Psoas muscle (tissue), 8 donors: ENCODE results near the gene WWOX. TPM values are rescaled to one million over a fixed set of nuclear protein-coding genes. Genes with fewer than 3 reads are reported as not detected.

Experiments used
- ATAC-seq, 4 donors: fragments of 200-7000 bp; cut with Tn5 transposase; one replicate each; pipeline ENCODE4 v1.9.1; 2020; ENCODE audit warnings: moderate library complexity in 3 of 4, mild to moderate bottlenecking in 2 of 4
- DNase-seq, 2 donors: peaks; one replicate each; pipeline ENCODE4 v3.0.0-alpha.2; 2020
- H3K27ac ChIP-seq: fragments of 200-600 bp; one replicate; pipeline ENCODE4 v1.8.0; 2022
- H3K27me3 ChIP-seq, 3 donors: fragments of 200-600 bp in 1 of 3; one replicate each; pipeline versions ENCODE4 v1.6.1 to v1.8.0; 2013 to 2022; ENCODE audit warnings: low read length in 2 of 3, mild to moderate bottlenecking in 2 of 3, moderate library complexity in 1 of 3; ENCODE audit not compliant: insufficient read depth in 3 of 3
- H3K36me3 ChIP-seq, 2 donors: fragments of 200-600 bp in 1 of 2; one replicate each; pipeline versions ENCODE4 v1.6.1 to v1.8.0; 2013 to 2022; ENCODE audit warnings: low read depth in 1 of 2, mild to moderate bottlenecking in 1 of 2, moderate library complexity in 1 of 2; ENCODE audit not compliant: insufficient read depth in 1 of 2
- H3K4me1 ChIP-seq: fragments of 200-600 bp; one replicate; pipeline ENCODE4 v1.8.0; 2022
- H3K4me3 ChIP-seq: fragments of 200-600 bp; one replicate; pipeline ENCODE4 v1.8.0; 2022; ENCODE audit warnings: mild to moderate bottlenecking
- H3K9me3 ChIP-seq: fragments of 200-600 bp; one replicate; pipeline ENCODE4 v1.8.0; 2022
- WGBS, 3 donors: extraction: QIAGEN DNeasy Blood & Tissue Kit; methylation state at CpG; one replicate each; pipeline versions ENCODE4 v1.1.6 to v1.1.7; 2013; 5-methylcytosine and 5-hydroxymethylcytosine counted together
- intact Hi-C, 2 donors: fragments of 100-400 bp; cut with DNase I; formaldehyde crosslinking; loops; one replicate each; pipeline versions ENCODE4 v1.11.0 to v1.14.2; 2022
- polyA plus RNA-seq, 3 donors: library from polyadenylated mRNA; stranded (reverse); fragments of 200-250 nt; gene quantifications; one replicate each; pipeline ENCODE4 v1.2.3, GENCODE V29; 2013
- total RNA-seq, 4 donors: library from RNA; stranded (reverse); fragmentation: NEBNext Ultra II Directional in 2 of 4; extraction: Animal tissue kit (Norgen Biotek cat#: 25700) in 2 of 4; gene quantifications; one replicate each; pipeline versions ENCODE4 v1.2.1 to v1.2.4, GENCODE V29; 2021 to 2023
- TF ChIP-seq, protein P1 (sequence below): fragments of 200-600 bp; IDR thresholded peaks from one replicate; pipeline ENCODE4 v1.8.0; 2022; ENCODE audit warnings: antibody characterized with exemption
- donor health status: healthy with polysubstance abuse.
- donor health status: DM: no; HTN: no; CAD: no; lungs with moderate emphysema.
- donor health status: Bipolar disorder and iron deficiency.
- donor health status: healthy.
- donor health status: DM: yes; HTN: yes; CAD: no.
- donor health status: DM: no; HTN: no; CAD: no.
- donor health status: DM: no; HTN: no; CAD: no.
- donor health status: DM: yes; HTN: yes; CAD: no.

Gene WWOX
- total and polyA plus RNA-seq, 7 donors: 3.1 to 6.6 (median 5.0) TPM

DNA sequence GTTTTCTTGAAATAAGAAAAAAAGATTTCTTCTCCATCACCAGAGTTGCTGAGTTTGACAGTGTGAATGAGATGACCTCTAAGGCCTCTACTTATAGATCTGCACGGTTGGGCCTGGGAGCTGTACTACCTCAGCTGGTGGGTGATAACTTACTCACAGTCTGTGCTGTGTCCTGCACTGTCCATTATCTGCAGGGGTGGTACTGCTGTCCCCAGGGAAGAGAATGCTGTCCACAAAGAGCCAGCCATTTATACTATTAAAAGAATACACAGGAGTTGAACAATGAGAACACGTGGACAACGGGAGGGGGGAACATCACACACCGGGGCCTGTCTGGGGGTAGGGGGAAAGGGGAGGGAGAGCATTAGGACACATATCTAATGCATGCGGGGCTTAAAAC, 655.3 kb downstream of the WWOX start:
- no peak for ATAC-seq
- no peaks in the 10 kb centered on the region for H3K27me3 ChIP-seq
- H3K4me3 ChIP-seq: no peak overlapping the region
- intact Hi-C loops: no loop called here
- H3K27ac ChIP-seq: no peak overlapping the region
- no peaks in the 10 kb centered on the region for H3K36me3 ChIP-seq
- H3K4me1 ChIP-seq: peaks cover 15% of the 10 kb centered on the region
- H3K9me3 ChIP-seq: no peaks in the 10 kb centered on the region
- 80 to 83% (median 81%) methylated on average over 5 of the region's 5 CpGs for WGBS, 3 donors
- TF ChIP-seq, protein P1, sequence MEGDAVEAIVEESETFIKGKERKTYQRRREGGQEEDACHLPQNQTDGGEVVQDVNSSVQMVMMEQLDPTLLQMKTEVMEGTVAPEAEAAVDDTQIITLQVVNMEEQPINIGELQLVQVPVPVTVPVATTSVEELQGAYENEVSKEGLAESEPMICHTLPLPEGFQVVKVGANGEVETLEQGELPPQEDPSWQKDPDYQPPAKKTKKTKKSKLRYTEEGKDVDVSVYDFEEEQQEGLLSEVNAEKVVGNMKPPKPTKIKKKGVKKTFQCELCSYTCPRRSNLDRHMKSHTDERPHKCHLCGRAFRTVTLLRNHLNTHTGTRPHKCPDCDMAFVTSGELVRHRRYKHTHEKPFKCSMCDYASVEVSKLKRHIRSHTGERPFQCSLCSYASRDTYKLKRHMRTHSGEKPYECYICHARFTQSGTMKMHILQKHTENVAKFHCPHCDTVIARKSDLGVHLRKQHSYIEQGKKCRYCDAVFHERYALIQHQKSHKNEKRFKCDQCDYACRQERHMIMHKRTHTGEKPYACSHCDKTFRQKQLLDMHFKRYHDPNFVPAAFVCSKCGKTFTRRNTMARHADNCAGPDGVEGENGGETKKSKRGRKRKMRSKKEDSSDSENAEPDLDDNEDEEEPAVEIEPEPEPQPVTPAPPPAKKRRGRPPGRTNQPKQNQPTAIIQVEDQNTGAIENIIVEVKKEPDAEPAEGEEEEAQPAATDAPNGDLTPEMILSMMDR: no peak
- no peak for DNase-seq

GRCh38 chr16:78755751-78756661, 656.6 kb downstream of the WWOX start:
- ATAC-seq (no peak), DNase-seq (no peak)
- no peak overlapping the region for H3K27ac ChIP-seq
- H3K4me3 ChIP-seq: no peak overlapping the region
- intact Hi-C loops: no loop called here
- no peaks in the 10 kb centered on the region for H3K9me3 ChIP-seq
- H3K36me3 ChIP-seq: no peaks in the 10 kb centered on the region
- peaks cover 9% of the 10 kb centered on the region for H3K4me1 ChIP-seq
- no peaks in the 10 kb centered on the region for H3K27me3 ChIP-seq
- TF ChIP-seq, protein P1: no peak
- WGBS, 3 donors: 74 to 77% (median 76%) methylated on average over 8 of the region's 8 CpGs

DNA sequence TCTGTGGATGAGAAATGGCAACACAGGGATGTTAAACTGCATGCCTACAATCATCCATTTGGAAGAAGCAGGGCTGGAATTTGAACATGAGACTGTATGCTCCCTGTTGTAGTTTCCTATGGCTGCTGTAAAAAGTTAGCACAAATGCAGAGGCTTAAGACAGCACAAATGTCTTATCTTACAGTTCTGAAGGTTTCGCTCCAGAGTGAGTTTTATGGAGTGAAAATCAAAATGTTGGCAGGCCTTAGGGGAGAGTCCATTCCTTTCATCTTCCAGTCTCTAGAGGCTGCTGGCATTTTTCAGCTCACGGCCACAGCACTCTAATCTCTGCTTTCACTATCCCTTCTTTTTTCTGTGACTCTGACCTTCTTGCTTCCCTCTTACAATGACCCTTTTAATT, 660.1 kb downstream of the WWOX start:
- no peaks in the 10 kb centered on the region for H3K27me3 ChIP-seq
- H3K36me3 ChIP-seq: no peaks in the 10 kb centered on the region
- intact Hi-C loops: no loop called here
- no peaks in the 10 kb centered on the region for H3K9me3 ChIP-seq
- no peak overlapping the region for H3K4me3 ChIP-seq
- H3K27ac ChIP-seq: no peak overlapping the region
- DNase-seq (no peak), ATAC-seq (no peak)
- TF ChIP-seq, protein P1: no peak
- no peaks in the 10 kb centered on the region for H3K4me1 ChIP-seq
- WGBS, 3 donors: 76 to 84% (median 81%) methylated on average over 2 of the region's 2 CpGs

DNA sequence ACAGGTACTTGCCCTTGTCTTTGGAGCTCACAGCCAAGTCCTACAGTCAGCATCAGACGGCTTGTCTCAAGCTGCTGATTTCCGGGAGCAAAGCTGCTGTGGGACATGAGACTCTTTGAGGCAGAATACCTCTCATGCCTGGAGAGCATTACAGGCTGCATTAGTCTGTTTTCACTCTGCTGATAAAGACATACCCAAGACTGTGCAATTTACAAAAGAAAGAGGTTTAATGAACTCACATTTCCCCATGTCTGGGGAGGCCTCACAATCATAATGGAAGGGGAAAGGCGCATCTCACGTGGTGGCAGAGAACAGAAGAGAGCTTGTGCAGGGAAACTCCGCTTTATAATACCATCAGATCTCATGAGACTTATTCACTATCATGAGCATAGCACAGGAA, 661.2 kb downstream of the WWOX start:
- H3K36me3 ChIP-seq: no peaks in the 10 kb centered on the region
- H3K4me1 ChIP-seq: no peaks in the 10 kb centered on the region
- no peaks in the 10 kb centered on the region for H3K27me3 ChIP-seq
- intact Hi-C loops: no loop called here
- H3K9me3 ChIP-seq: no peaks in the 10 kb centered on the region
- no peak for ATAC-seq
- TF ChIP-seq, protein P1: no peak
- H3K4me3 ChIP-seq: no peak overlapping the region
- DNase-seq: no peak
- no peak overlapping the region for H3K27ac ChIP-seq
- WGBS, 3 donors: 91 to 96% (median 96%) methylated on average over 5 of the region's 5 CpGs
